ENCODE data around the gene MAL.

GRCh38 chr2:95020275-95021022 lies 5.1 kb upstream of the MAL start:
- no peak for TF ChIP-seq CTCF (IDR thresholded peaks at IDR 0.05)
- TF ChIP-seq POLR2A (IDR thresholded peaks at IDR 0.05) = no peak

Measured in testis (tissue), 2 donors.